H9 (cell line): Measurements from ENCODE around the gene FILIP1. TPM values are rescaled to one million over a fixed set of nuclear protein-coding genes. Genes with fewer than 3 reads are reported as not detected.

Experiments
- DNase-seq: peaks from one replicate; pipeline ENCODE4 v3.0.0-alpha.2; 2017
- H2AFZ ChIP-seq: one replicate; pipeline ENCODE4 v1.6.1; 2013; ENCODE audit warnings: mild to moderate bottlenecking, low read length, control low read depth, moderate library complexity
- H2AK5ac ChIP-seq: 2 replicates; pipeline ENCODE4 v1.6.1; 2013; ENCODE audit warnings: low read length, control low read depth, mixed read lengths; ENCODE audit not compliant: insufficient read length
- H2BK120ac ChIP-seq: one replicate; pipeline ENCODE4 v1.6.1; 2013; ENCODE audit warnings: low read depth, mild to moderate bottlenecking, low read length, control low read depth, inconsistent platforms; ENCODE audit not compliant: poor library complexity, severe bottlenecking
- H2BK12ac ChIP-seq: 2 replicates; pipeline ENCODE4 v1.6.1; 2013; ENCODE audit warnings: low read length, control low read depth, mixed read lengths, low read depth; ENCODE audit not compliant: insufficient read length
- H2BK15ac ChIP-seq: 2 replicates; pipeline ENCODE4 v1.6.1; 2013; ENCODE audit warnings: low read depth, low read length, control low read depth
- H2BK20ac ChIP-seq: one replicate; pipeline ENCODE4 v1.6.1; 2013; ENCODE audit warnings: low read depth, mild to moderate bottlenecking, low read length, control low read depth, inconsistent platforms; ENCODE audit not compliant: poor library complexity, severe bottlenecking
- H2BK5ac ChIP-seq: 2 replicates; pipeline ENCODE4 v1.6.1; 2013; ENCODE audit warnings: low read length, control low read depth, mixed read lengths; ENCODE audit not compliant: insufficient read length
- H3K14ac ChIP-seq: 2 replicates; pipeline ENCODE4 v1.6.1; 2013; ENCODE audit warnings: low read length, control low read depth; ENCODE audit not compliant: insufficient read depth
- H3K18ac ChIP-seq: 2 replicates; pipeline ENCODE4 v1.6.1; 2013; ENCODE audit warnings: low read depth, mild to moderate bottlenecking, mixed read lengths, low read length, control low read depth; ENCODE audit not compliant: insufficient read length
- H3K23ac ChIP-seq: 2 replicates; pipeline ENCODE4 v1.6.1; 2013; ENCODE audit warnings: low read length, control low read depth, mixed read lengths, low read depth; ENCODE audit not compliant: insufficient read length
- H3K23me2 ChIP-seq: 2 replicates; pipeline ENCODE4 v1.6.1; 2013; ENCODE audit warnings: low read depth, mild to moderate bottlenecking, mixed read lengths, low read length, control low read depth; ENCODE audit not compliant: insufficient read length, poor library complexity, severe bottlenecking
- H3K27ac ChIP-seq: 2 replicates; pipeline ENCODE4 v1.5.1; 2013; ENCODE audit warnings: low read length, control low read depth, mixed read lengths, low read depth; ENCODE audit not compliant: insufficient read length
- H3K27me3 ChIP-seq: 2 replicates; pipeline ENCODE4 v1.6.1; 2013; ENCODE audit warnings: low read length, control low read depth, inconsistent platforms; ENCODE audit not compliant: insufficient read depth
- H3K4ac ChIP-seq: 2 replicates; pipeline ENCODE4 v1.6.1; 2013; ENCODE audit warnings: low read depth, mild to moderate bottlenecking, control low read depth, inconsistent platforms, low read length, moderate library complexity
- H3K4me1 ChIP-seq: 2 replicates; pipeline ENCODE4 v1.6.1; 2013; ENCODE audit warnings: low read length, control low read depth, inconsistent platforms; ENCODE audit not compliant: insufficient read depth
- H3K4me2 ChIP-seq: 2 replicates; pipeline ENCODE4 v1.6.1; 2013; ENCODE audit warnings: low read length, control low read depth, mixed read lengths; ENCODE audit not compliant: insufficient read length, insufficient read depth
- H3K56ac ChIP-seq: 2 replicates; pipeline ENCODE4 v1.6.1; 2013; ENCODE audit warnings: low read depth, mild to moderate bottlenecking, mixed read lengths, low read length, control low read depth; ENCODE audit not compliant: insufficient read length
- H3K79me1 ChIP-seq: 2 replicates; pipeline ENCODE4 v1.6.1; 2013; ENCODE audit warnings: low read depth, mild to moderate bottlenecking, moderate library complexity, low read length, control low read depth, inconsistent platforms; ENCODE audit not compliant: insufficient read depth, poor library complexity, severe bottlenecking
- H3K79me2 ChIP-seq: 2 replicates; pipeline ENCODE4 v1.6.1; 2013; ENCODE audit warnings: low read length, control low read depth, inconsistent platforms; ENCODE audit not compliant: insufficient read depth
- H3K9ac ChIP-seq: 2 replicates; pipeline ENCODE4 v1.6.1; 2013; ENCODE audit warnings: low read length, control low read depth, mixed read lengths; ENCODE audit not compliant: insufficient read length; ENCODE audit errors: extremely low read depth
- H3K9me3 ChIP-seq: one replicate; pipeline ENCODE4 v1.6.1; 2013; ENCODE audit warnings: low read depth, low read length, inconsistent platforms; ENCODE audit not compliant: control insufficient read depth
- H3T11ph ChIP-seq: one replicate; pipeline ENCODE4 v1.6.1; 2013; ENCODE audit warnings: mild to moderate bottlenecking, low read length, control low read depth, inconsistent platforms
- H4K20me1 ChIP-seq: one replicate; pipeline ENCODE4 v1.6.1; 2013; ENCODE audit not compliant: control insufficient read depth, insufficient read length, insufficient read depth
- H4K5ac ChIP-seq: 2 replicates; pipeline ENCODE4 v1.6.1; 2013; ENCODE audit warnings: low read depth, mild to moderate bottlenecking, mixed read lengths, low read length, control low read depth; ENCODE audit not compliant: insufficient read length
- H4K8ac ChIP-seq: replicated peaks from 2 replicates; pipeline ENCODE4 v1.6.1; 2013; ENCODE audit warnings: low read length, control low read depth, mixed read lengths, low read depth; ENCODE audit not compliant: insufficient read length
- H4K91ac ChIP-seq: 2 replicates; pipeline ENCODE4 v1.6.1; 2013; ENCODE audit warnings: low read depth, mild to moderate bottlenecking, moderate library complexity, mixed read lengths, low read length, control low read depth; ENCODE audit not compliant: insufficient read length
- H3K27ac Mint-ChIP-seq, 3 experiments: 2 replicates in 2 of 3; 3 replicates in 1 of 3; pipeline ENCODE4 v1.8.0; 2020 to 2021; ENCODE audit warnings: mixed read lengths in 3 of 3, mild to moderate bottlenecking in 1 of 3, moderate library complexity in 1 of 3
- H3K27me3 Mint-ChIP-seq: 2 replicates; pipeline ENCODE4 v1.8.0; 2021; ENCODE audit warnings: low read depth, mild to moderate bottlenecking, moderate library complexity, mixed read lengths
- H3K36me3 Mint-ChIP-seq, 3 experiments: 2 replicates in 2 of 3; 3 replicates in 1 of 3; pipeline ENCODE4 v1.8.0; 2020 to 2021; ENCODE audit warnings: low read depth in 3 of 3, mixed read lengths in 3 of 3; ENCODE audit not compliant: insufficient read depth in 1 of 3
- H3K4me1 Mint-ChIP-seq, 2 experiments: 2 replicates each; pipeline ENCODE4 v1.8.0; 2020; ENCODE audit warnings: mixed read lengths in 2 of 2
- H3K4me3 Mint-ChIP-seq, 2 experiments: 2 replicates in 1 of 2; 3 replicates in 1 of 2; pipeline ENCODE4 v1.8.0; 2020 to 2021; ENCODE audit warnings: mild to moderate bottlenecking in 2 of 2, mixed read lengths in 2 of 2, moderate library complexity in 1 of 2
- H3K9me3 Mint-ChIP-seq, 2 experiments: 2 replicates in 1 of 2; 3 replicates in 1 of 2; pipeline ENCODE4 v1.8.0; 2020; ENCODE audit warnings: mild to moderate bottlenecking in 2 of 2, mixed read lengths in 2 of 2, moderate library complexity in 1 of 2
- CTCF ChIP-seq: fragments of 200-600 bp; sonication (generic); conservative IDR thresholded peaks from 3 replicates; pipeline ENCODE4 v1.8.0; 2021; ENCODE audit warnings: antibody characterized with exemption, mild to moderate bottlenecking
- total RNA-seq: library from RNA; stranded (reverse); gene quantifications from 2 replicates; pipeline ENCODE4 v1.2.1, GENCODE V29; 2021

The FILIP1 gene
- total RNA-seq, 1 experiment from 2014 or later = 10.5 TPM

- Histone ChIP-seq H4K91ac (no peak overlapping the region), H3T11ph (no peak overlapping the region), H3K4ac (no peak overlapping the region), H3K18ac (no peak overlapping the region), H2AK5ac (no peak overlapping the region), H2AFZ (no peak overlapping the region), H3K79me1 (no peaks in the 10 kb centered on the region), H3K14ac (no peak overlapping the region), H3K4me1 (no peaks in the 10 kb centered on the region), H3K27me3 (no peaks in the 10 kb centered on the region), H3K4me2 (no peak overlapping the region), H3K23me2 (no peaks in the 10 kb centered on the region), H4K8ac (no peak overlapping the region), H2BK120ac (no peak overlapping the region), H2BK15ac (no peak overlapping the region), H3K9me3 (no peaks in the 10 kb centered on the region), H3K27ac (no peak overlapping the region), H3K9ac (no peak overlapping the region), H3K23ac (no peak overlapping the region), H2BK20ac (no peak overlapping the region), H4K5ac (no peak overlapping the region), H2BK5ac (no peak overlapping the region), H3K79me2 (no peaks in the 10 kb centered on the region), H2BK12ac (no peak overlapping the region), H3K56ac (no peak overlapping the region), H4K20me1 (no peaks in the 10 kb centered on the region)
- TF ChIP-seq CTCF = no peak
- Mint-ChIP-seq H3K4me3 (no peak overlapping the region), H3K4me1 (peaks cover 5 to 6% of the 10 kb centered on the region in 2 experiments), H3K27me3 (no peaks in the 10 kb centered on the region), H3K9me3 (no peaks in the 10 kb centered on the region), H3K36me3 (no peaks in the 10 kb centered on the region), H3K27ac (no peak overlapping the region; a peak in 1 of 7 replicates)
- DNase-seq = no peak
Measured at GRCh38 chr6:75418233-75418632, 75.4 kb downstream of the FILIP1 start.
